Forelimb muscle (tissue), 1 donor: ENCODE results near the gene FOXN3. TPM values are rescaled to one million over a fixed set of nuclear protein-coding genes. Genes with fewer than 3 reads are reported as not detected.
"Not testable (repeated sequence)": the region's sequence is repeated elsewhere in the genome, so short reads cannot be mapped to it uniquely, and the experiment has no call there.

Source experiments
- DNase-seq: peaks from one replicate; pipeline ENCODE4 v3.0.0-alpha.2; 2013; ENCODE audit warnings: low read depth
- polyA plus RNA-seq: library from polyadenylated mRNA; unstranded; fragments of 120-200 nt; gene quantifications from one replicate; pipeline ENCODE4 v1.2.1, GENCODE V29; 2013; ENCODE audit not compliant: insufficient read length

The FOXN3 gene
- polyA plus RNA-seq, 1 donor, result 70.1 TPM

- peak; percentile 86 for DNase-seq
Observed at GRCh38 chr14:89303456-89304435, 113.3 kb downstream of the FOXN3 start.

GRCh38 chr14:89302396-89302950 lies 114.6 kb downstream of the FOXN3 start:
- DNase-seq, result no peak

- DNase-seq, result no peak
Observed at GRCh38 chr14:89299587-89299986, 117.4 kb downstream of the FOXN3 start.

GRCh38 chr14:89298056-89298834 lies 118.8 kb downstream of the FOXN3 start:
- DNase-seq, result no peak

GRCh38 chr14:89296281-89296745 lies 120.7 kb downstream of the FOXN3 start:
- DNase-seq, result no peak

GRCh38 chr14:89294872-89295271 lies 122.2 kb downstream of the FOXN3 start:
- no peak for DNase-seq

- not testable (repeated sequence) for DNase-seq
Observed at GRCh38 chr14:89294469-89294868, 122.6 kb downstream of the FOXN3 start.

GRCh38 chr14:89294060-89294459 lies 123.0 kb downstream of the FOXN3 start:
- no peak for DNase-seq

GRCh38 chr14:89293314-89293916 lies 123.6 kb downstream of the FOXN3 start:
- no peak for DNase-seq

- no peak for DNase-seq
Observed at GRCh38 chr14:89292579-89293313, 124.3 kb downstream of the FOXN3 start.

- no peak for DNase-seq
Observed at GRCh38 chr14:89291351-89291940, 125.6 kb downstream of the FOXN3 start.

- DNase-seq, result no peak
Observed at GRCh38 chr14:89290813-89291212, 126.2 kb downstream of the FOXN3 start.

GRCh38 chr14:89289477-89289876 lies 127.6 kb downstream of the FOXN3 start:
- DNase-seq, result no peak

- no peak for DNase-seq
Observed at GRCh38 chr14:89288114-89288513, 128.9 kb downstream of the FOXN3 start.

- no peak for DNase-seq
Observed at GRCh38 chr14:89284333-89285058, 132.5 kb downstream of the FOXN3 start.

- DNase-seq, result no peak
Observed at GRCh38 chr14:89283327-89284060, 133.5 kb downstream of the FOXN3 start.

- DNase-seq, result no peak
Observed at GRCh38 chr14:89282191-89282590, 134.8 kb downstream of the FOXN3 start.

- DNase-seq, result no peak
Observed at GRCh38 chr14:89280600-89280999, 136.4 kb downstream of the FOXN3 start.

GRCh38 chr14:89279649-89280232 lies 137.3 kb downstream of the FOXN3 start:
- DNase-seq, result no peak
